Endothelial cell of umbilical vein (primary cell): ENCODE data around the gene TBC1D19.

Experiments
- EZH2 ChIP-seq: IDR thresholded peaks from 2 replicates; pipeline ENCODE4 v1.6.1; 2012; ENCODE audit warnings: borderline replicate concordance, low read depth, mild to moderate bottlenecking, moderate library complexity, low read length, inconsistent platforms; ENCODE audit not compliant: severe bottlenecking
- FOS ChIP-seq: IDR thresholded peaks from 2 replicates; pipeline ENCODE4 v1.6.1; 2011; ENCODE audit warnings: mild to moderate bottlenecking, low read length, moderate library complexity, borderline replicate concordance; ENCODE audit not compliant: insufficient read depth
- GATA2 ChIP-seq: IDR thresholded peaks from 2 replicates; pipeline ENCODE4 v1.7.0; 2011; ENCODE audit warnings: low read depth, mild to moderate bottlenecking, moderate library complexity, mixed read lengths, low read length; ENCODE audit not compliant: insufficient read length, insufficient read depth
- JUN ChIP-seq: IDR thresholded peaks from 2 replicates; pipeline ENCODE4 v1.6.1; 2011; ENCODE audit warnings: borderline replicate concordance, low read depth; ENCODE audit not compliant: insufficient read length, insufficient read depth
- MYC ChIP-seq: IDR thresholded peaks from one replicate; pipeline ENCODE4 v1.6.1; 2011; ENCODE audit warnings: mild to moderate bottlenecking, low read depth, low read length
- POLR2A ChIP-seq: IDR thresholded peaks from 2 replicates; pipeline ENCODE4 v1.6.1; 2012; ENCODE audit warnings: low read depth, mild to moderate bottlenecking, control low read depth, low read length
- POLR2AphosphoS5 ChIP-seq: IDR thresholded peaks from 2 replicates; pipeline ENCODE4 v1.6.1; 2012; ENCODE audit warnings: low read depth, mild to moderate bottlenecking, control low read depth, low read length, moderate library complexity; ENCODE audit not compliant: insufficient read depth
- TF ChIP-seq, protein P1 (sequence below), 2 donors: IDR thresholded peaks; 1 replicate in 1 of 2; 2 replicates in 1 of 2; pipeline ENCODE4 v1.5.1; 2011; ENCODE audit warnings: low read length in 2 of 2, mild to moderate bottlenecking in 2 of 2, moderate library complexity in 2 of 2, control low read depth in 1 of 2, inconsistent platforms in 1 of 2, low read depth in 1 of 2; ENCODE audit not compliant: insufficient read depth in 1 of 2; ENCODE audit errors: extremely low read depth in 1 of 2
- TF ChIP-seq, protein P2 (sequence below): IDR thresholded peaks from 2 replicates; pipeline ENCODE4 v1.6.1; 2011; ENCODE audit not compliant: insufficient read depth, insufficient read length

DNA sequence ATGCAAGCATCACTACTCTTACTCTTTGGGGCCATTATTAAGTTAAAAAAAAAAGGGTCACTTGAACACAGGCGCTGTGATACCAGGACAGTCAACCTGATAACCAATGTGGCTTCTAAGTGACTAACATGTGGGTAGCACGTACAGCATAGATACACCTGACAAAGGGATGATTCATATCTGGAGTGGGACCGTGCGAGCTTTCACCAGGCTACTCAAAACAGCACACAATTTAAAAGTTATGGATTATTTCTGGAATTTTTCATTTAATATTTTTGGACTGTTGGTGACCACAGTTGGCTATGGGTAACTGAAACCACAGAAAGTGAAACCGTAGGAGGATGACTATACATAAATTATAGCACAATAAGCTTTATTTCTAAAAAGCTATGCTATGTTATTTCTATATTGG lies 162.9 kb downstream of the TBC1D19 start:
- TF ChIP-seq, protein P1, sequence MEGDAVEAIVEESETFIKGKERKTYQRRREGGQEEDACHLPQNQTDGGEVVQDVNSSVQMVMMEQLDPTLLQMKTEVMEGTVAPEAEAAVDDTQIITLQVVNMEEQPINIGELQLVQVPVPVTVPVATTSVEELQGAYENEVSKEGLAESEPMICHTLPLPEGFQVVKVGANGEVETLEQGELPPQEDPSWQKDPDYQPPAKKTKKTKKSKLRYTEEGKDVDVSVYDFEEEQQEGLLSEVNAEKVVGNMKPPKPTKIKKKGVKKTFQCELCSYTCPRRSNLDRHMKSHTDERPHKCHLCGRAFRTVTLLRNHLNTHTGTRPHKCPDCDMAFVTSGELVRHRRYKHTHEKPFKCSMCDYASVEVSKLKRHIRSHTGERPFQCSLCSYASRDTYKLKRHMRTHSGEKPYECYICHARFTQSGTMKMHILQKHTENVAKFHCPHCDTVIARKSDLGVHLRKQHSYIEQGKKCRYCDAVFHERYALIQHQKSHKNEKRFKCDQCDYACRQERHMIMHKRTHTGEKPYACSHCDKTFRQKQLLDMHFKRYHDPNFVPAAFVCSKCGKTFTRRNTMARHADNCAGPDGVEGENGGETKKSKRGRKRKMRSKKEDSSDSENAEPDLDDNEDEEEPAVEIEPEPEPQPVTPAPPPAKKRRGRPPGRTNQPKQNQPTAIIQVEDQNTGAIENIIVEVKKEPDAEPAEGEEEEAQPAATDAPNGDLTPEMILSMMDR (IDR thresholded peaks at IDR 0.05; ENCODE audit: extremely low read depth in 1 of 2, insufficient read depth in 1 of 2, low read depth in 1 of 2, low read length in 2 of 2), result no peak
- TF ChIP-seq JUN (no peak), POLR2A (no peak), MYC (no peak), FOS (no peak), EZH2 (no peak), POLR2AphosphoS5 (no peak), GATA2 (no peak)
- TF ChIP-seq, protein P2, sequence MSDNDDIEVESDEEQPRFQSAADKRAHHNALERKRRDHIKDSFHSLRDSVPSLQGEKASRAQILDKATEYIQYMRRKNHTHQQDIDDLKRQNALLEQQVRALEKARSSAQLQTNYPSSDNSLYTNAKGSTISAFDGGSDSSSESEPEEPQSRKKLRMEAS, result no peak
